Chondrocyte (in vitro differentiated cells): ENCODE data around the gene AUTS2. TPM values are rescaled to one million over a fixed set of nuclear protein-coding genes. Genes with fewer than 3 reads are reported as not detected.

Source experiments
- DNase-seq: peaks from one replicate; pipeline ENCODE4 v3.0.0; 2021; ENCODE audit warnings: mixed read lengths, low spot score
- H3K27ac Mint-ChIP-seq: one replicate; pipeline ENCODE4 v1.8.0; 2021; ENCODE audit warnings: mild to moderate bottlenecking, moderate library complexity, mixed read lengths; ENCODE audit not compliant: unreplicated experiment
- H3K27me3 Mint-ChIP-seq: 2 replicates; pipeline ENCODE4 v1.8.0; 2021; ENCODE audit warnings: low read depth, mixed read lengths
- H3K36me3 Mint-ChIP-seq: 2 replicates; pipeline ENCODE4 v1.8.0; 2021; ENCODE audit warnings: low read depth, mixed read lengths
- H3K4me1 Mint-ChIP-seq: 2 replicates; pipeline ENCODE4 v1.8.0; 2021; ENCODE audit warnings: low read depth, mild to moderate bottlenecking, mixed read lengths
- H3K4me3 Mint-ChIP-seq: one replicate; pipeline ENCODE4 v1.8.0; 2021; ENCODE audit warnings: mild to moderate bottlenecking, moderate library complexity, mixed read lengths; ENCODE audit not compliant: unreplicated experiment
- H3K9me3 Mint-ChIP-seq: 2 replicates; pipeline ENCODE4 v1.8.0; 2021; ENCODE audit warnings: low read depth, mixed read lengths
- CTCF ChIP-seq: fragments of 200-600 bp; sonication (generic); IDR thresholded peaks from 2 replicates; pipeline ENCODE4 v1.5.0; 2021; ENCODE audit warnings: antibody characterized with exemption, mild to moderate bottlenecking, moderate library complexity
- total RNA-seq: library from RNA; stranded (reverse); gene quantifications from 3 replicates; pipeline ENCODE4 v1.2.1, GENCODE V29; 2021

AUTS2 gene
- total RNA-seq, 1 donor from 2014 or later: 31.5 TPM

GRCh38 chr7:69698109-69698825 lies 100.0 kb downstream of the AUTS2 start:
- TF ChIP-seq CTCF: no peak
- Mint-ChIP-seq H3K27ac (no peak overlapping the region), H3K4me1 (peaks cover 2% of the 10 kb centered on the region), H3K27me3 (no peaks in the 10 kb centered on the region), H3K36me3 (no peaks in the 10 kb centered on the region), H3K9me3 (no peaks in the 10 kb centered on the region), H3K4me3 (no peak overlapping the region)
- DNase-seq: no peak

DNA sequence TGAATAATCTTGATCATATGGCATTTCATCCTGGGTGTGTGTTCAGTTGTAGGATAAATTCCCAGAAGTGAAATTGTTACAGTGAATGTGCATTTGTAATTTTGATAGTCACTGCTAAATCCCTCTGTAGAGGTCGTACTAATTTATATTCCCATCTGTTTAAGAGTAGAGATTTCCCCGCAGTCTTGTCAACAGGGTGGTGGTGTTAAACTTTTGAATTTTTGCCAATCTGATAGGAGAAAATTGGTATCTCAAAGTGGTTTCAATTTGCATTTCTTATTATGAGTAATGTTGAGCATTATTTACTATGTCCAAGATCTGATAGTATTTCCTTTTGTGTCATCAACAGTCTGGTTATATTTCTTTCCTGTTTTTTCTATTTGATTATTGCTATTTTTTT lies 101.7 kb downstream of the AUTS2 start:
- H3K27ac Mint-ChIP-seq: no peak overlapping the region
- DNase-seq: no peak
- no peak overlapping the region for H3K4me3 Mint-ChIP-seq
- H3K9me3 Mint-ChIP-seq: no peaks in the 10 kb centered on the region
- no peaks in the 10 kb centered on the region for H3K36me3 Mint-ChIP-seq
- no peak for TF ChIP-seq CTCF
- H3K27me3 Mint-ChIP-seq: no peaks in the 10 kb centered on the region
- H3K4me1 Mint-ChIP-seq: no peaks in the 10 kb centered on the region

- no peak for DNase-seq
- Mint-ChIP-seq H3K9me3 (no peaks in the 10 kb centered on the region), H3K27me3 (no peaks in the 10 kb centered on the region), H3K4me3 (no peak overlapping the region), H3K4me1 (no peaks in the 10 kb centered on the region), H3K27ac (no peak overlapping the region), H3K36me3 (no peaks in the 10 kb centered on the region)
- no peak for TF ChIP-seq CTCF
Observed at GRCh38 chr7:69700331-69700730, 102.1 kb downstream of the AUTS2 start.

DNA sequence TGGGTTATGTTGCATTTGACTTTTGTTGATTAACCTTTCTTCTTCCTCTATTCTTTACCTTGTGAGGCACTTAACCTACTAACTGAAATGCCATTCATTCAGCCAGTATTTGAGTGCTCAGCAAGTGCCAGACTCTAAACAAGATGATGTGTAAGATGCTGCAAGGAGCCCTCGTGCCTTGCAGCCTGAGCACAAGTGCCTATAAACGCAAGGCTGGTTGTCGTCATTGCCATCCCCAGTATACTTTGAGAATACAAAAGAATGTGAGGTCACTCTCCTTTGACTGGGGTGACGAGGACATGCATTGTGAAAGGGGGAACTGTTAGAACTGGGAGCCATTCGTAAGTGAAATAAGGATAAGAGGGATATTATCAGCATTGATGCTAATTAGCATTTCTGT lies 103.0 kb downstream of the AUTS2 start:
- no peak for TF ChIP-seq CTCF
- no peaks in the 10 kb centered on the region for H3K27me3 Mint-ChIP-seq

DNA sequence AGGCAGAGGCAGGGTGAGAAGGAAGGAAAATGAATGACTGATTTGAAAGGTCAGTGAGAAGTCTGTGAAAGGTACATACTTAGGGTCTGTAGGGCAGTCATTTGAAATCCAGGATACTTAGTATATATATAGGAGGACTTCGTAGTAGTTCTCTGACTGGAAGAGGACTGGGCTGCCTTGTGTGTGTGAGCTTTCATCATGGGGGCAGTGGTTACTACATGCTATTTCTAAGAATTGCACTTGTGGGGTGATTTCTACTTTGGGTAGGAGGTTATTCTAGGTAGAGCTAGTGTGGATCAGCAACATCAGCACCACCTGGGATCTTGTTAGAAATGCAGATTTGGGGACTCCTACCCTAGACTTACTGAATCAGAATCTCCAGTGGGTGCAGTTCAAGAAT lies 104.1 kb downstream of the AUTS2 start:
- Mint-ChIP-seq H3K36me3 (no peaks in the 10 kb centered on the region), H3K4me3 (no peak overlapping the region), H3K4me1 (no peaks in the 10 kb centered on the region), H3K9me3 (no peaks in the 10 kb centered on the region), H3K27me3 (no peaks in the 10 kb centered on the region), H3K27ac (no peak overlapping the region)
- no peak for DNase-seq
- no peak for TF ChIP-seq CTCF

More for the DNA sequence above, 103.0 kb downstream of the AUTS2 start:
- no peaks in the 10 kb centered on the region for H3K9me3 Mint-ChIP-seq
- H3K36me3 Mint-ChIP-seq: no peaks in the 10 kb centered on the region
- H3K4me1 Mint-ChIP-seq: no peaks in the 10 kb centered on the region
- H3K27ac Mint-ChIP-seq: no peak overlapping the region
- DNase-seq: no peak
- H3K4me3 Mint-ChIP-seq: no peak overlapping the region
